Type B pancreatic cell (in vitro differentiated cells): ENCODE results near the gene SCAF1. TPM values are rescaled to one million over a fixed set of nuclear protein-coding genes. Genes with fewer than 3 reads are reported as not detected.

Experiments
- DNase-seq: peaks from one replicate; pipeline ENCODE4 v3.0.0; 2021; ENCODE audit warnings: mixed read lengths; ENCODE audit not compliant: unreplicated experiment; ENCODE audit errors: extremely low spot score
- H3K27ac Mint-ChIP-seq: 2 replicates; pipeline ENCODE4 v1.8.0; 2021; ENCODE audit warnings: mild to moderate bottlenecking, mixed read lengths
- H3K27me3 Mint-ChIP-seq: 2 replicates; pipeline ENCODE4 v1.8.0; 2021; ENCODE audit warnings: mixed read lengths
- H3K36me3 Mint-ChIP-seq: 2 replicates; pipeline ENCODE4 v1.8.0; 2021; ENCODE audit warnings: mixed read lengths
- H3K4me1 Mint-ChIP-seq: one replicate; pipeline ENCODE4 v1.8.0; 2021; ENCODE audit warnings: mixed read lengths; ENCODE audit not compliant: unreplicated experiment
- H3K4me3 Mint-ChIP-seq: 2 replicates; pipeline ENCODE4 v1.8.0; 2021; ENCODE audit warnings: mild to moderate bottlenecking, mixed read lengths
- H3K9me3 Mint-ChIP-seq: 2 replicates; pipeline ENCODE4 v1.8.0; 2021; ENCODE audit warnings: mixed read lengths
- total RNA-seq: library from RNA; stranded (reverse); gene quantifications from 2 replicates; pipeline ENCODE4 v1.2.1, GENCODE V29; 2021; ENCODE audit warnings: low replicate concordance
- TF ChIP-seq, protein P1 (sequence below): fragments of 200-600 bp; sonication (generic); conservative IDR thresholded peaks from 2 replicates; pipeline ENCODE4 v1.5.0; 2021; ENCODE audit warnings: antibody characterized with exemption, mild to moderate bottlenecking

The SCAF1 gene
- total RNA-seq, 1 donor from 2014 or later, result 78.1 TPM

DNA sequence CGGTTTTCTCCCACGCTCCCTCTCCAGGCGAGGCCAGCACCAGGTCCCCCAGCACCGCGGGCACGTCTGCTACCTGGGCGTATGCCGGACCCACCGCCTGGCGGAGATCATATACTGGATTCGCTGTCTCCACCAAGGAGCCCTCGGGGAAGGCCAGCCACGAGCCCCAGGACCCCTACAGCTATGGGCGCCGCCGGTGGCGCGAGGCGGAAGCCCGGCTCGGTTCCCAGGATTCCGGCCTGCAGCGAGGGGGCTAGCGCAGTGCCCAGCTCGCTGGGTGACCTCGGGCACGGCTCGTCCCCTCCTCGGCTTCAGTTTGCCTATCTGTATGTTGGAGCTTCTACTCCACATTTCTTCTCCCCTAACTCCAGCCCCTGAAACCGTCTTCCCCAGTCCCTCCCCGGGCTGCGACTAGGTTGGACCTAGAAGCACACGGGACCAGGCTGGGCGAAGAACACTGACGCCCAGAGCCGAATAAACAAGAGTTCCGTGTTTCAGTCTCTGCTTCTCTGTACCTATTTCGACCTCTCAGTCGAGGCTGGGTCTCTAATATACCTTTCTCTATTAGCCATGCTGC, 48.2 kb downstream of the SCAF1 start:
- Mint-ChIP-seq H3K4me3 (peak overlapping the region; percentile 92), H3K4me1 (peaks cover 20% of the 10 kb centered on the region), H3K27ac (peak overlapping the region; percentile 87), H3K9me3 (no peaks in the 10 kb centered on the region), H3K27me3 (peaks cover 9% of the 10 kb centered on the region), H3K36me3 (peaks cover 6% of the 10 kb centered on the region)
- no peak for DNase-seq
- TF ChIP-seq, protein P1, sequence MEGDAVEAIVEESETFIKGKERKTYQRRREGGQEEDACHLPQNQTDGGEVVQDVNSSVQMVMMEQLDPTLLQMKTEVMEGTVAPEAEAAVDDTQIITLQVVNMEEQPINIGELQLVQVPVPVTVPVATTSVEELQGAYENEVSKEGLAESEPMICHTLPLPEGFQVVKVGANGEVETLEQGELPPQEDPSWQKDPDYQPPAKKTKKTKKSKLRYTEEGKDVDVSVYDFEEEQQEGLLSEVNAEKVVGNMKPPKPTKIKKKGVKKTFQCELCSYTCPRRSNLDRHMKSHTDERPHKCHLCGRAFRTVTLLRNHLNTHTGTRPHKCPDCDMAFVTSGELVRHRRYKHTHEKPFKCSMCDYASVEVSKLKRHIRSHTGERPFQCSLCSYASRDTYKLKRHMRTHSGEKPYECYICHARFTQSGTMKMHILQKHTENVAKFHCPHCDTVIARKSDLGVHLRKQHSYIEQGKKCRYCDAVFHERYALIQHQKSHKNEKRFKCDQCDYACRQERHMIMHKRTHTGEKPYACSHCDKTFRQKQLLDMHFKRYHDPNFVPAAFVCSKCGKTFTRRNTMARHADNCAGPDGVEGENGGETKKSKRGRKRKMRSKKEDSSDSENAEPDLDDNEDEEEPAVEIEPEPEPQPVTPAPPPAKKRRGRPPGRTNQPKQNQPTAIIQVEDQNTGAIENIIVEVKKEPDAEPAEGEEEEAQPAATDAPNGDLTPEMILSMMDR, result peak; percentile 16

DNA sequence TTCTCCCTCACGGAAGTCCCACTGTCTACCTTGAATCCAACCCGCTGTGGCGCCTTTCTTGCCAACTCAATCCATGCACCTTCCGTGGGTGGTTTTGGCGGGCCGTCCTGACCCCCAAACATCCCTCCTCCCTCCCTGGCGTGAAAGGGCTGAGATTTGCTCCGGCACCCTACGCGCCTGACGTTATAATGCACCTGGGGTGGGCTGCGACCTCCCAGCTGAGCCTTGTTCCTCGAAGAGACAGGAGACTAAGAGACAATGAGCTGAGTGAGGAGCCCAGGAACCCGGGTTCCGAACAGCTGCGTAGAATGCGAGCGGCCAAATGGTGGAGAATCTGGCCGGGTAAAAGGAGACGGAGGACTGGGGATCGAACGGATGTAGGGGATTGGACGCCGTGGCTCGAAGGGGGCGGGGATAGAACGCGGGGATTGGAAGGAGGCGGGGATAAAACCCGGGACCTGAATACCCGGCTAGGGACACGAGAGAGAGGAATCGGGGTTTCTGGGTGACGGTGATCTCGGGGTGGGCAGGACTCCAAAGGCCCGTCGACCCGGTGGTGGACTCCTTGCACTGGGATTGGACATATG, 48.7 kb downstream of the SCAF1 start, which contains the start of gene CPT1C:
CPT1C (plus strand) TSS at position 461 of the 587 bp plus-strand sequence. CDS start 1,137 bp downstream, outside the sequence.
- Mint-ChIP-seq H3K27ac (peak within 1 kb of the TSS; percentile 87), H3K27me3 (peaks cover 9% of the 10 kb centered on the region), H3K4me1 (peaks cover 20% of the 10 kb centered on the region), H3K36me3 (peaks cover 3% of the 10 kb centered on the region), H3K9me3 (no peaks in the 10 kb centered on the region), H3K4me3 (peak within 1 kb of the TSS; percentile 92)
- peak; percentile 86 for DNase-seq
- TF ChIP-seq, protein P1, result no peak

- H3K9me3 Mint-ChIP-seq, result no peaks in the 10 kb centered on the region
- TF ChIP-seq, protein P1, result no peak
- H3K36me3 Mint-ChIP-seq, result peaks cover 3% of the 10 kb centered on the region
- peaks cover 9% of the 10 kb centered on the region for H3K27me3 Mint-ChIP-seq
- peak overlapping the region; percentile 87 for H3K27ac Mint-ChIP-seq
- DNase-seq, result peak; percentile 85
- peak overlapping the region; percentile 92 for H3K4me3 Mint-ChIP-seq
- H3K4me1 Mint-ChIP-seq, result peaks cover 20% of the 10 kb centered on the region
Measured at GRCh38 chr19:49691243-49692146, 49.5 kb downstream of the SCAF1 start.

DNA sequence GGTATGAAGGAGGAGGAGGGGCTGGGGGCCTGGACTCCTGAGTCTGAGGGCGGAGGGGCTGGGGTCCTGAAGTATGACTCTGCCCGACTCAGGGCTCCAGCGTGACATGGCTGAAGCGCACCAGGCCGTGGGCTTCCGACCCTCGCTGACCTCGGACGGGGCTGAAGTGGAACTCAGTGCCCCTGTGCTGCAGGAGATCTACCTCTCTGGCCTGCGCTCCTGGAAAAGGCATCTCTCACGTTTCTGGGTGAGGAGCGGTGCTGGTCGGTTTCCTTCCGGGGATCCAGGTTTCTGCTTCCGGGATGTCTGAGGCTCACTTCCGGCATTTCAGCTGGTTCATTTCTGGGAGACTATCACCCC, 50.1 kb downstream of the SCAF1 start:
- no peak overlapping the region for H3K27ac Mint-ChIP-seq
- H3K9me3 Mint-ChIP-seq, result no peaks in the 10 kb centered on the region
- peaks cover 3% of the 10 kb centered on the region for H3K36me3 Mint-ChIP-seq
- H3K27me3 Mint-ChIP-seq, result peaks cover 9% of the 10 kb centered on the region
- H3K4me1 Mint-ChIP-seq, result peaks cover 20% of the 10 kb centered on the region
- H3K4me3 Mint-ChIP-seq, result peak overlapping the region; percentile 92
- DNase-seq, result no peak
- TF ChIP-seq, protein P1, result no peak

- no peaks in the 10 kb centered on the region for H3K36me3 Mint-ChIP-seq
- TF ChIP-seq, protein P1, result no peak
Measured at GRCh38 chr19:49696115-49696514, 54.1 kb downstream of the SCAF1 start.

More at GRCh38 chr19:49696115-49696514, 54.1 kb downstream of the SCAF1 start:
- Mint-ChIP-seq H3K4me1 (peaks cover under 1% of the 10 kb centered on the region), H3K4me3 (no peak overlapping the region), H3K27me3 (no peaks in the 10 kb centered on the region), H3K27ac (no peak overlapping the region), H3K9me3 (no peaks in the 10 kb centered on the region)
- DNase-seq, result no peak
